Activated T-helper 9 cell treated with anti-CD3 and anti-CD28 coated beads, Interleukin-2, amount 50 U/mL, for 16 hours (primary cell): ENCODE results near the gene CYP27A1.
"Not testable (repeated sequence)": the region's sequence is repeated elsewhere in the genome, so short reads cannot be mapped to it uniquely, and the experiment has no call there.

Source experiments
- DNase-seq: peaks from one replicate; pipeline ENCODE4 v3.0.0-alpha.2; 2020; ENCODE audit warnings: low read depth

Gene CYP27A1

DNA sequence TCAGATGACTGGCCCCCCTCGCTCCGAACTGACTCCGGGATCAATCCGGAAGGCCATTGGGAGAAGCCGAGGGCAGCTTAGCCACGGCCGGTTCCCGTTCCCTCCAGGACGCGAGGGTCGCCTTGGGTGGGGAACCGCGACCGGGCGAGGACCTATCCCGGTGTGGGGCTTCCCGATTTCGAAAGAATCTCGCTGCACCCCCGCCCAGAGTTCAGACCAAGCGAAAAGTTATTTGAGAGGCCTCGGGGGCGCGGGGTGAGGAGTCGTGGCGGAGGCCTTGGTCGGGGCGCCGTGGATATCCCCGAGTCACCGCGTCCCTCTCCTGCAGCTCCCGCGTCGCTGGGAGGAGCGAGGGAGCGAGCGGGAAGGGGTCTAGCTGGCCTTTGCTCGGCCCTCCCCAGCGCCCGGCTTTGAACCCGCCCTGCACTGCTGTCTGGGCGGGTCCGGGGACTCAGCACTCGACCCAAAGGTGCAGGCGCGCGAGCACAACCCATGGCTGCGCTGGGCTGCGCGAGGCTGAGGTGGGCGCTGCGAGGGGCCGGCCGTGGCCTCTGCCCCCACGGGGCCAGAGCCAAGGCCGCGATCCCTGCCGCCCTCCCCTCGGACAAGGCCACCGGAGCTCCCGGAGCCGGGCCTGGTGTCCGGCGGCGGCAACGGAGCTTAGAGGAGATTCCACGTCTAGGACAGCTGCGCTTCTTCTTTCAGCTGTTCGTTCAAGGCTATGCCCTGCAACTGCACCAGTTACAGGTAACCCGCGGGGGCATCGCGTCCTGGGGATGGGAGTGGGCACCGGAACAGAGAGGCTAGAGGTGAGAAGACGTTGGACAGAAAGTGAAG is at the start of gene CYP27A1:
Gene CYP27A1 (plus strand): TSS at position 457 of the 837 bp plus-strand sequence. CDS start 36 bp downstream, at position 493.
- no peak for DNase-seq

DNA sequence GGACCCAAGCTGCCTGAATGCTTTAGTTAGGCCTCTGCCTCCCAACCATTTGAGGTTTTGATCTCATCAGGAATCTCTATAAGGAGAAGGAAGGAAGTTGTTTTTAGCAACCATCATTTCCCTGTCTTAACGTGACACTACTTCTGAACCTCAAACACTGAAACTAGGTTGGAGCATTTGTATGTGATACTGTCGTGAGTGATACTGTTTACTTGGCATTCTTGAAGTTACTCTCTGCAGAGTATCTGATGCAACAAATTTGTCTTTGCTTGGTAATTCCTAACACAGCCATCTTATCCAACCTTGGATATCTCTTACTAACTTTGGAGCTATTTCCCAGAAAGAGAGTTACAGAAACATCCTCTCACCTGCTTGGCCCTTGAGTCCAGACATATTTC is 49.2 kb upstream of the CYP27A1 start:
- DNase-seq = no peak

DNA sequence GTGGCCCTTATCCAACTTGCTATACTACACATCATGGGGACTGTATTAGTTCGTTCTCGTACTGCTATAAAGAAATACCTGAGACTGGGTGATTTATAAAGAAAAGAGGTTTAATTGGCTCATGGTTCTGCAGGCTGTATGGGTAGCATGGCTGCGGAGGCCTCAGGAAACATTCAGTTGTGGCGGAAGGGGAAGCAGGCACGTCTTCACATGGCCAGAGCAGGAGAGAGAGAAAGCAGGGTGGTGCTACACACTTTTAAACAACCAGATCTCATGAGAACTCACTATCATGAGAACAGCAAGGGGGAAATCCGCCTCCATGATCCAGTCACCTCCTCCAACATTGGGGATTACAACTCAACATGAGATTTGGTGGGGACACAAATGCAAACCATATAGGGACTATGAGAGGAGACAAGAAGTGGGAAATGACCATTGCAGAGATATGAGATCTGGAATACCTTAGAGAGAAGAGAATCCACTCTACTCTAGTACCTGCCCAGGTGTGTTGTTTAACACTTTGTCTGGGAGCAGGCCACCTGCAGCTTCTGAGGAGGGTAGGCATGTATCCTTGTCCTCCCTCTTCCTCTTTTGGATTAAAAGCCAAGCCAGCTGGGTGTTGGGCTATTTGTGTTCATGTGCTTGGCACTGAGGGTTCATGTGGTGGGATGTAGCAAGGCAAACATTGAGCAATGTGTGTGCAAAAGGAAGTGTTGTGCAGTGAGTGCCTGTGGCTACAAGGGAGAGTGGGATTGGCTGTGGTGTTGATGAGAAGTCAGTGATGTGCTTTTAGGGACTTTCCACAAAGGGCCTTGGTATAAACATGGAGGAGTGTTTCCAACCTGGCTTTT is 48.6 kb upstream of the CYP27A1 start:
- DNase-seq = no peak

DNA sequence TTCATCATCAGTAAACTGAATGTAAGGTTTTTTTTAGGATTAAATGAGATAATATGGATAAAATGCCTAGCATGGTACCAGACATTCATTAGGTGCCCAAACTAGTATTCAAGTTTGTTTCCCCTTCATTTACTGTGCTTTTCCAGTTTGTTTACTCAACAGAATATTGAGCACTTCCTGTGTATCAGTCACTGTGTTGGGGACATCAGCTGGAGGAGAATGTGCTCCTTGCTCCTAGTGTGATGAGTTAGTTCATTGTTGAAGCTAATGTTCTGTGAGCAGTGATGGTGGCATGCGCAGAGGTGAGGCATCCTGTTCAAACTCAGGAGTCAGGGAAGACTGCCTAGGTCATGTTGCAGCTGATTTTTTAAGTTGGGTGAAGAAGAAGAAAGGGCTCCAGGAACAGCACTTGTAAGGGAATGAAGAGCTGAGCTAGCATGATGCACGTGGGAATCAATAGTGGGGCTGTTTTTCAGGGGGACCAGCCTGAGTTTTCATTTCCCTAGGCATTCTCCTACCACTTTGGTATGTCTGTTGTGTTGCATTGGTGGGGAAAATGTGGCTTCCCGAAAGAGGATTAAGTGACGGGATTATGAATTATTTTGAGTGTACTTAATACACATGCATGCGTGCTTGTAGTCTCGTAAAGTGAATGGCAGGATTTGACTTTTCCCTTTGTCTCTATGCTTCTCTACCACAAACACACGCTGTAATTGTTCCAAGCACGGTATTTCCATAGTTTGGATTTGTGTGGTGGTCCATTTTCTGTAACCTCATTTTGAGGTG is 47.6 kb upstream of the CYP27A1 start:
- DNase-seq = no peak

DNA sequence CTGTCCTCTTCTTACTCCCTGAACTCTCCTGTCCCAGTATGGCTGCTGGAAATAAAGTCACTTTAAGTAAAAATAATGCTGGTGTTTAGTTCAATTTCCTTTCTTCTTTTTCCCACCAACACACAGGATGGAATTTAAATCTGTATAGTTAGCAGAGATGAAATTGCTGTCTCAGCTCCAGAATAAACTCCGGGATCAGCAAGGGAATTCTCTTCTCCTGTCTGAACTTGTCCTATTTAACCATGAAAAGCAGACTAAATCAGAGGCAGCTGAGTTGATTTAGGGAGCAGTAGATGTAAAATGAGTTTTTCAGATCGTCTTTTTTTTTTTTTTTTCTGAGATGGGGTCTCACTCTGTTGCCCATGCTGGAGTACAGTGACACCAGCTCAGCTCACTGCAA is 45.4 kb upstream of the CYP27A1 start:
- DNase-seq = no peak

DNA sequence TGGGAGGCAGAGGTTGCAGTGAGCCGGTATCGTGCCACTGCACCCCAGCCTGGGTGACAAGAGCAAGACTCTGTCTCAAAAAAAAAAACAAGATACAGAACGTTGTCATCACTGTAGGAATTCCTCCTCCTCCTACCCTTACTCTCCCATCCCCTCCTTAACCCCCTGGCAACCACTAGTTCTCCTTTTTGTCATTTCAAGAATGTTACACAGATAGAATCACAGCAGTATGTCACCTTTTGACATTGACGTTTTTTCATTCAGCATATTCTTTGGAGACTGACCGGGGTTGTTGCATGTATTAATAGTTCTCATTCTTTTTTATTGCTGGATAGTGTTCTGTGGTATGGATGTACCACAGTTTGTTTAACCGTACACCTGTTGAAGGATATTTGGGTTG is 38.9 kb upstream of the CYP27A1 start:
- DNase-seq = no peak

DNA sequence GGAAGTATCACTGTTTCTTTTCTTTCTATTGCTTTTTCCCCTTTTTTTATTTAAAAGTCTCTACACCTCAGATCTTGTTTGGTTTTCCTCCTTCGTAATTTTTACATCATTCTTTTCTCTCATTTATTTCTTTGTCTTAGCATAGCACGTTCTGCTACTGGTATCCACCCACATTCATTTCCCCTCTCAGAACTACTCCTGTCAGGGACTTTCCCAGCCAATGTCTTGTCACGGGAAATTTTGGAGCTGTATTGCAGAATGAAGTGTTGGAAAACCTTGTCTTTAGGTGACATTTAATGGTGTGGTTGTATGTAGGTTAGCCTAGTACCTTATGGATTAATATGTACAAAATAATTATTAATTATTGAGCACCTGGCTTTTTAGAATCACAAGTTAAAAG is 37.3 kb upstream of the CYP27A1 start:
- DNase-seq = no peak

DNA sequence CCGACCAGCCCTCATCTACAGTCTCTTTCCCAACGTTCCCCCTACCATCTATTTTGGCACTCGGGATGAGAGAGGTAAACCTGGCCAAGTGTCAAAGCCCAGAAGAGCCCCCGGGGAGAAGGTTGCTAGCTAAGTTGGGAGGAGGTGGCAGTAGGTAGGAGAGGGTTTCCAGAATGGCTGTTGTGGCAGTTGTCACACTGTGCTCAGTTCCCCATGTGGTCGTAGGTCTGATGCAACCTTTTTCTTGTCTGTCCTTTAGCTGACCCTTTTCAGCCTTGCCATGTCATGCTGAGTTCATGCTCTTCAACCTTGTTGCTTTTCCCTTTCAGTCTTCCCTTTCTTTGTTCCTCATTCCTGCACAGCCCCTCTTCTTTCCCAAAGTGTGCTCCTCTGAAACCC is 36.8 kb upstream of the CYP27A1 start:
- no peak for DNase-seq

DNA sequence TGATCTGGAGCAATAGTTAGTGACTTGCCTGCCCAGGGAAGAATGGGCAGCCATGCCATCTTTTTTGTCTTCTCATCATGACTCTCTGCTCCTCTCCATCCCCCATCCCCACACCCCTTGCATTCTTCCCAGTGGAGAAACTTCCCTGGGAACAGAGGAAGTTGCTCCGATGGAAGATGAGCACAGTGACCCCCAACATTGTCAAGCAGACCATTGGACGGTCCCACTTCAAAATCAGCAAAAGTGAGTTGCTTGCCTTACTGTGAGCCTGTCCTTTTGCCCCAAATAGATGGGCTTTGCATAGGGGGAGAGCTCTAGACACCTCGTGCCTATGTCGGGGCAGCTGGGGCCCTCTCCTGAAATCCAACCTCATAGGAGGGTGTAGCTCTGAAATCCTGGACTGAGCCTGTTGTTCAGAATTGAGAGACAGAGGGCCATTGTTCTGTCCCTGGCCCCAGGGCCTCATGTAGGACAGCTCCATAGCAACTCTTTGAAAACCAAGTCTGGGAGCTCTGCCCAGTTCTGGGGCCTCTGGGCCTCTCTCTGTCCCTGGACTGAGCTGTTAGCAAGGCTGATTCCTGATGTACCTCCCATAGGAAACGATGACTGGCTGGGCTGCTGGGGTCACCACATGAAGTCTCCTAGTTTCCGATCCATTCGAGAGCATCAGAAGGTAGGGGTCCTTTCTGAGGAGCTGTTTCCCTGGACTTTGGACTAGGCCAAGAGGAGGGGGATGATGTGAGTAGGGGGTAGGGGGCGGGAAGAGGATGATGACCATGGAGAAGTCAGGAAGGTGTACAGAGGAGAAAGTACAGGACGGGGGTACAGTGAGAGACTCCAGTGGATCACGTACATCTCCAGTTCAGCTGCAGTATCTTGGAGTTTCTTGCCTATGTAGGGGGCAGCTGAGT is 36.1 kb upstream of the CYP27A1 start:
- DNase-seq = no peak

DNA sequence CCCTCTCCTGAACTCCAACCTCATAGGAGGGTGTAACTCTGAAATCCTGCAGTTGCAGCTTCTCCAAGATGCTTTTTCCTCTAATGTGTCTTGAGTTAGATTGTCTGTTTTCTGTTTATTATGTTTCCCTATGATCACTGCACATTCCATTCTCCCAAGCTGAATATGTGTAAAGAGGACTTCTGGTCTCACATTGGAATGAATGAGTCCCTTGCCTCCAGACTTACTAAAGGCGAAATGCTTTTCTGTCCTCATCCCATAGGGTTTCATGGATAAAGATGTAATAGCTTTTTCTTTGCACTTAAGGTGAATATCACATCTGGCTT is 35.5 kb upstream of the CYP27A1 start:
- DNase-seq = no peak

DNA sequence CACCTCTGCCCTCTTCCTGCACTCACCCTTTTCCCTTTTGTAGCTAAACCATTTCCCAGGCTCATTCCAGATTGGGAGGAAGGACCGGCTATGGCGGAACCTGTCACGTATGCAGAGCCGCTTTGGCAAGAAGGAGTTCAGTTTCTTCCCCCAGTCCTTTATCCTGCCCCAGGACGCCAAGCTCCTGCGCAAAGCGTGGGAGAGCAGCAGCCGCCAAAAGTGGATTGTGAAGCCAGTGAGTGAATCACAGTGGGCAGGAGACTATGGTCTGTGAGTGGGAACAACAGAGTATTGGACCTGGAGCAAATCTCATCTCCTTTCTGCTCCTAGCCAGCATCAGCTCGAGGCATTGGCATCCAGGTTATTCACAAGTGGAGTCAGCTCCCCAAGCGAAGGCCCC is 35.0 kb upstream of the CYP27A1 start:
- DNase-seq = no peak

DNA sequence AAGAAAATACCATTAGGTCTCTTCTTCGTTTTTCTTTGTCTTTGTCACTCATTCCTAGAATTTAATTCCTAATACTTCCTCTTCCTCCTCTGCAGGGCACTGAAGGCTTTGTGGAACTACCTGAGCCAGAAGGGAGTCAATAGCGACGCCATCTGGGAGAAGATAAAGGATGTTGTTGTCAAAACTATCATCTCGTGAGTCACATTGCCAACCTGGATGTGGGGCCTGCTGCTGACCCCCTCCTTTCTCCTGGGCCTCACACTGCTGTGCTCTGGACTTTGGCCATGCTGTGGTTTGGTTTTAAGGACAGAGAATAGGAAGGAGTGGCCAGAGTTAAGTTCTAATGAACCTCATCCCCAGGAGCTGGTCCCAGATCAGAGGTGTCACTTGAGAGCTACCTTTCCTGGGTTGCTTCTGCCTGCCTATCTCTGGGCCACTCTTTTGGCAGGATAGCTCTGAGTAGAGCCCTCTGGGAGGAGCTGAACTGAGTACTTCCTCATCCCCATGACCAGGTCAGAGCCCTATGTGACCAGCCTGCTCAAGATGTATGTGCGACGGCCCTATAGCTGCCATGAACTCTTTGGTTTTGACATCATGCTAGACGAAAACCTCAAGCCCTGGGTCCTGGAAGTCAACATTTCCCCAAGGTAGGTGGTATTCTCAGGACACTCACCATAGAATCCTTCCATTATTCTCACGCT is 33.1 kb upstream of the CYP27A1 start:
- DNase-seq = no peak

DNA sequence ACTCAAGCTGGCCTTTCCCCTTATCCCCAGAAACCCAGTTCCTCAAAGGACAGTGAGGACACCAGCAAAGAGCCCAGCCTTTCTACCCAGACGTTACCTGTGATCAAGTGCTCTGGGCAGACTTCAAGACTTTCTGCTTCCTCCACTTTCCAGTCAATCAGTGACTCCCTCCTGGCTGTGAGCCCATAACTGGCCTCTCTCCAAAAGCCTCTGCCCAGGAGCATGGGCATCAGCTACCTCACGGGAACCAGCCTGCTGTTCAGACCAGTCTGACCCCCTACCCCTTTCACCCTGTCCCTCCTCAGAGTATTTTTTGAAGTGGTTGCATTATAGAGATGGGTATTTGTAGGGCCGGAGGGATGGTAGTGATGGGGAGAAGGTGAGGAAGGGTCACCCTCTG is 27.7 kb upstream of the CYP27A1 start:
- DNase-seq = no peak

DNA sequence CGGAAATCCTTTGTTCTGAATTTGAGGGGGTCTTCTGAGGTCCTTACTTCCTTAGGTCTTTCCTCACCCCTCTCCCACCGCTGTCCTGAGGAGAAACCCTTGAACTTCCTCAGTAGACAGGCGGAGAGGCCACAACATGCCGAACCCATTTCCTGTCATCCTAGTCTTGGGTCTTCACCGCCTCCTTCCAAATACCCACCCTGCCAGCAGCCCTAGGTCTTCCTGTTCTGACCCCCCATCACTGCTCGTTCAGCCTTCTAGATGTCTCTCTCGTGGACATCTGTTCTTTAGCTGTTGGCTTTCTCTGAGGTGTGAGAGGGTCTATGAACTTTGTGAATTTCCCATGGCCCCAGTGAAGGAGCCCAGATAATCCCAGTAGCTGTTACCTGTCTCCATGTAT is 27.2 kb upstream of the CYP27A1 start:
- no peak for DNase-seq

DNA sequence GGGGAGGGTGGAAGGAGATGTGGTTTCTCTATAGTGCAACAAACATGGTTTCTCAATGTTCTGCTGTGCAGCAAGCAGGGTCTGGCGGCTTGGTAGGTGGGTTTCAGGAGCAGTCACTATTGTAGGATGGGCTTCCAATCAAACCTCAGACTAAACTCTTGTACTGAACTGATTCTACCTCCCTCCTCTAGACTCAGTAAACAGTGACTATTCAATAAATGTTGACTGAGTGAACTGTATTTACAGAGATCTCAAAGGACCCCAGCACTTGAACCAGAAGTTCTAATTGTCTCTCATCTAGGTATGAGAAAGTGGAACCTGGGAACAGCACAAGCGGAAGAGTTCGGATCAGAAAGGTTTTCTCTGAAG is 26.8 kb upstream of the CYP27A1 start:
- no peak for DNase-seq

DNA sequence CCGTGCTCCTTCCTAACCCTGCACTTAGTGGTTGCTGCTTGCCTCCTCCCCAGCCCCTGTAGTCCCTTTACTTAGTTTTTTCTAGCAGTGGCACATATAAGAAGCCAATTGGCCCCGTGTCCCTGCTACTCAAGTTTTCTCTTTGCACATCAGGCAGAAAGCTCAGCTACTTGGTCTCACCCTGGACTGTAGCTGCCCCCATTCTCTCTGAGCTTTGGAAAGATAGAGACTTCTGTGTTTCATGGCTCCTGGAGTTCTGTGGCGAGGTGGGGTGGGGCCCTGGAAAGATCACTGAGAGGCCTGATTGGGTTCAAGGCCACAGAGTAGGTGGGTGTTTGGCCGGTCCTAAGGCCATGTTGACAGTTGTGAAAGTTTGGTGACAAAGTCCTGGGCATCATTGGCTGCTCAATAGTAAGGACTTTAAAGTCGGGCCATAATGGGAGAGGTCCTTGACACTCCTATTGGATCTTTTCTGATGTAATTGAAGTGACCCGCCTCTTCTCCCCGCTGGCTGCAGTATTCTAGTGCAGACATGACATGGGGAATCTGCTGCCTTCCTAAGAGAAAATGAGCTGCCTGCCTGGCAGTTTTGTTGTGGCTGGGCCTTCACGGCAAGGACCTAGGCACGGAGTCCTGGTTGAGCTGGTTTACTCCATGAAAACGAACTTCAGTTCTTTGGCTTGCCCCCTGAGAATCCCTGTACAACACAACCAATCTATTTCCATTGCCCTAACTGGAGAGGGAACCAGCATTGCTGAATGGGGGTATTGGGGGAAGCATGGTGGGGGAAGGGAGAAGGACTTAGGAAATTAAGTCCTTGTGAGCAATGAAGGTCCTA is 26.2 kb upstream of the CYP27A1 start:
- DNase-seq = no peak

DNA sequence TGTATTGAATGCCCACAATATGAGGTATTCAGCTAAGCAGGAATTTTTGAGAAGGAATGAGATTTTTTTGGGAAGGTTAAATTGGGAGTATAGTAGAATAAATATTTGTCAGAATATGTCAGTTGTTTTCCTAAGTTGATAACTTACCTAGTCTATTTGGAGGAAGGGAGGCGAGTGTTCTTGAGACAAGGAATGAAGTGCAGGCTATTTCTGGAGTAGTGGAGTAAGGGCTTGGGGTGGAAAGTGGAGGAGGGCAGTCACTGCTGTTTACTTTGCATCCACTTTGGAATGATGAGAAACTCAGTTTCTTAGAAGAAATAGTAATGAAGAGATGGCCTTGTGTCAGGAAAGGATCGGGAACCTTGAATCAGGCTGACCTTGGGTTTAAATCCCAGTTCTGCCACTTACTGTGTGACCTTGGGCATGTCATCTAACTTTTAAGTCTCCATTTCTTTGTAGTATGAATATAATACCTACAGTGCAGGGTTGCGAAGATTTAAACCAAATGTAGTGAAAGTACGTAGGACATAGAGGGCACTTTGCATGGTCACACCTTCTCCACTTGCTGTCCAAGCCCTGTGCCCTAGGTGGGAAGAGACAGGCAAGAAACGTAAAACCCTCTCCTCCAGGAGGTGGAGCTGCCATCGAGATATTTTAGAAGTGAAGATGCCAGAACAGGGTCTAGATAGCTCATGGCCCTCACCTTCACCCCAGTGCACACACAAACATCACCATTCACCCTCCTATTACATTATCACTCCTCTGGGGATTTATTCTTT is 25.2 kb upstream of the CYP27A1 start:
- DNase-seq = no peak

DNA sequence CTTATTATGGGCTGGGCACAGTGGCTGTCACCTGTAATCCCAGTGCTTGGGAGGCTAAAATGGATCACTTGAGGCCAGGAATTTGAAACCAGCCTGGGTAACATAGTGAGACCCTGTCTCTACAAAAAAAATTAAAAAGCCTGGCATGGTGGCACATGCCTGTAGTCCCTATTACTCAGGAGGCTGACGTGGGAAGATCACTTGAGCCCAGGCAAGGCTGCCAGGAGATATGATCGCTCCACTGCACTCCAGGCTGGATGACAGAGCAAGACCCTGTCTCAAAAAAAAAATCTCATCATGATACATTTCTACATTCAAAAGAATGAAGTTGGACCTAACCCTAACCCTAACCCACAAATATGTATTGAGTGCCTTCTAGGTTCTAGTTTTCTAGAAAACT is 20.2 kb upstream of the CYP27A1 start:
- no peak for DNase-seq

DNA sequence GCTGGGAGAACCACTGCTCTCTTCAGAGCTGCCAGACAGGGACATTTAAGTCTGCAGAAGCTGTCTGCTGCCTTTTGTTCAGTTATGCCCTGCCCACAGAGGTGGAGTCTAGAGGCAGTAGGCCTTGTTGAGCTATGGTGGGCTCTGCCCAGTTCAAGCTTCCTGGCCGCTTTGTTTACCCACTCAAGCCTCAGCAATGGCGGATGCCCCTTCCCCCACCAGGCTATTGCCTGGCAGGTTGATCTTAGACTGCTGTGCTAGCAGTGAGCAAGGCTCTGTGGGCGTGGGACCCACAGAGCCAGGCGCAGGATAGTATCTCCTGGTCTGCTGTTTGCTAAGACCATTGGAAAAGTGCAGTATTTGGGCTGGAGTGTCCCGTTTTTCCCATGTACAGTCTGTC is 9.2 kb upstream of the CYP27A1 start:
- not testable (repeated sequence) for DNase-seq
